ENCODE measurements around the gene C1QTNF1.
"Not testable (repeated sequence)": the region's sequence is repeated elsewhere in the genome, so short reads cannot be mapped to it uniquely, and the experiment has no call there.

- TF ChIP-seq CTCF, EP300, POLR2A (IDR thresholded peaks at IDR 0.05): not testable (repeated sequence)
These were observed 6.7 kb downstream of the C1QTNF1 start for GRCh38 chr17:79030636-79031035.
